Uterus (tissue), 4 donors: ENCODE data around the gene NACA. TPM values are rescaled to one million over a fixed set of nuclear protein-coding genes. Genes with fewer than 3 reads are reported as not detected.

Source experiments
- DNase-seq, 2 donors: peaks; one replicate each; pipeline ENCODE4 v3.0.0-alpha.2; 2019 to 2020
- H3K27ac ChIP-seq, 2 donors: fragments of 200-600 bp; sonication (generic); 1 replicate in 1 of 2; 2 replicates in 1 of 2; pipeline ENCODE4 v1.5.1; 2016 to 2018
- H3K27me3 ChIP-seq, 2 donors: fragments of 200-600 bp; sonication (generic); one replicate each; pipeline ENCODE4 v1.5.1; 2018 to 2019; ENCODE audit warnings: control low read depth in 1 of 2
- H3K36me3 ChIP-seq, 2 donors: fragments of 200-600 bp; sonication (generic); one replicate each; pipeline ENCODE4 v1.5.1; 2019; ENCODE audit warnings: control low read depth in 1 of 2
- H3K4me1 ChIP-seq, 2 donors: fragments of 200-600 bp; sonication (generic); one replicate each; pipeline ENCODE4 v1.5.1; 2018 to 2019; ENCODE audit warnings: control low read depth in 1 of 2
- H3K4me3 ChIP-seq, 2 donors: fragments of 200-600 bp; sonication (generic); 1 replicate in 1 of 2; 2 replicates in 1 of 2; pipeline ENCODE4 v1.5.1; 2018 to 2019; ENCODE audit warnings: mild to moderate bottlenecking in 1 of 2
- H3K9me3 ChIP-seq, 2 donors: fragments of 200-600 bp; sonication (generic); one replicate each; pipeline ENCODE4 v1.5.1; 2019; ENCODE audit warnings: control low read depth in 1 of 2
- POLR2A ChIP-seq, 2 donors: fragments of 450-650 bp; IDR thresholded peaks; one replicate each; pipeline ENCODE4 v1.6.1; 2016; ENCODE audit warnings: antibody characterized with exemption in 2 of 2, mild to moderate bottlenecking in 1 of 2, moderate library complexity in 1 of 2
- intact Hi-C: fragments of 100-400 bp; cut with DNase I; formaldehyde crosslinking; loops from one replicate; pipeline ENCODE4 v1.15.1; 2023; ENCODE audit warnings: low total_unique reads
- total RNA-seq, 4 donors: library from RNA; depleted of rRNA in 3 of 4; stranded (reverse); fragments of >200 nt in 3 of 4; gene quantifications; one replicate each; pipeline versions ENCODE4 v1.1.0 to v1.2.4, GENCODE V29; 2014 to 2023
- TF ChIP-seq, protein P1 (sequence below), 4 experiments: fragments of 200-600 bp in 2 of 4; fragments of 450-650 bp in 2 of 4; sonication (generic) in 2 of 4; IDR thresholded peaks; one replicate each; pipeline ENCODE4 v1.5.1; 2016 to 2019; ENCODE audit warnings: antibody characterized with exemption in 4 of 4, mild to moderate bottlenecking in 2 of 4, moderate library complexity in 1 of 4
- donor health status: DM: yes; HTN: yes; CAD: no.

The NACA gene
- total RNA-seq, 4 donors from 2014 or later: 942 to 2,684 (median 1,304) TPM

DNA sequence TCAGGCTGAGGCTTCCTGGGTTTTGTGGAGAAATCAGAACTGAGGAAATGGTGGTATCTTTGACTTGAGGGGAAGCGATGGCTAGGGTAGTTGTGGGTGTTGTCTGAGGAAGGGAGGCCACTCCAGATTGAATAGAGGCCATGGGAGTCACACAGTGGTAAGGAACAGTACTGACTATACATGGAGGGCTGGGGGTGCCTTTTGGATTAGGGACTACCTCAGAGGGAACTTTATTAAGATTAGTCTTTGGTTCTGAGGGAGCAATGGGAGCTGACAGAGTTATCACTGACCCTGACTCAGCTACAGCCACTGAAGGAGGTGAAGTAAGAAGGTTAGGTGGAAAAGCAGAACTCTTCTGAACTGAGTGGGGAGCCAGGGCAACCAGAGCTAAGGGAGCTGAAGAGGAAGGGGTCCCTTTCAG, 4.4 kb downstream of the NACA start:
- H3K9me3 ChIP-seq: no peaks in the 10 kb centered on the region
- intact Hi-C loops: loop anchor here (10.0 kb wide), 1 partner anchor 86 kb away; the partner anchor contains the start of gene BAZ2A
- no peak for DNase-seq
- TF ChIP-seq POLR2A (IDR thresholded peaks at IDR 0.05): no peak
- TF ChIP-seq, protein P1, sequence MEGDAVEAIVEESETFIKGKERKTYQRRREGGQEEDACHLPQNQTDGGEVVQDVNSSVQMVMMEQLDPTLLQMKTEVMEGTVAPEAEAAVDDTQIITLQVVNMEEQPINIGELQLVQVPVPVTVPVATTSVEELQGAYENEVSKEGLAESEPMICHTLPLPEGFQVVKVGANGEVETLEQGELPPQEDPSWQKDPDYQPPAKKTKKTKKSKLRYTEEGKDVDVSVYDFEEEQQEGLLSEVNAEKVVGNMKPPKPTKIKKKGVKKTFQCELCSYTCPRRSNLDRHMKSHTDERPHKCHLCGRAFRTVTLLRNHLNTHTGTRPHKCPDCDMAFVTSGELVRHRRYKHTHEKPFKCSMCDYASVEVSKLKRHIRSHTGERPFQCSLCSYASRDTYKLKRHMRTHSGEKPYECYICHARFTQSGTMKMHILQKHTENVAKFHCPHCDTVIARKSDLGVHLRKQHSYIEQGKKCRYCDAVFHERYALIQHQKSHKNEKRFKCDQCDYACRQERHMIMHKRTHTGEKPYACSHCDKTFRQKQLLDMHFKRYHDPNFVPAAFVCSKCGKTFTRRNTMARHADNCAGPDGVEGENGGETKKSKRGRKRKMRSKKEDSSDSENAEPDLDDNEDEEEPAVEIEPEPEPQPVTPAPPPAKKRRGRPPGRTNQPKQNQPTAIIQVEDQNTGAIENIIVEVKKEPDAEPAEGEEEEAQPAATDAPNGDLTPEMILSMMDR (IDR thresholded peaks at IDR 0.05): no peak
- peaks cover 14 to 33% of the 10 kb centered on the region in 2 donors for H3K4me1 ChIP-seq
- no peaks in the 10 kb centered on the region for H3K27me3 ChIP-seq
- no peaks in the 10 kb centered on the region for H3K36me3 ChIP-seq
- H3K27ac ChIP-seq: no peak overlapping the region
- H3K4me3 ChIP-seq: no peak overlapping the region

DNA sequence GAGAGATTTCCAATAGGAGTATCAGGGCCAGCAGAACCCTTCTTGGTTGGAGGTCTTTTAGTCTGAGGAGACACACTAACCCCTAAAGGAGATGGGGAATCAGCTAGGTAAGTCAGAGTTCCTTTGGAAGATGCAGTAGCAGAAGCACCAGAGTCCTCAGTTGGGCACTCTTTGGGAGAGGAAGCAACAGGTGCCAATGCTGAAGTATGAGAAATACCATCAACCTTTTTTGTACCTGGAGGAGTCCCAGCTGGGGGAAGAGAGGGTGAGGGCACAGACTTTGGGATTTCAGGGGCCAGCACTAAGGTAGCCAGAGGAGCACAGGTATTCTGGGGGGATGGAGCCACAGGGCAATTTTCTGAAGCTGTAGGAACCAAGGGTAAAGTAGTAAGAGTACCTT, 6.0 kb downstream of the NACA start:
- DNase-seq: no peak
- H3K4me3 ChIP-seq: no peak overlapping the region
- H3K36me3 ChIP-seq: no peaks in the 10 kb centered on the region
- TF ChIP-seq, protein P1 (IDR thresholded peaks at IDR 0.05): no peak
- no peak for TF ChIP-seq POLR2A (IDR thresholded peaks at IDR 0.05)
- H3K4me1 ChIP-seq: peaks cover 14 to 33% of the 10 kb centered on the region in 2 donors
- no peaks in the 10 kb centered on the region for H3K27me3 ChIP-seq
- no peaks in the 10 kb centered on the region for H3K9me3 ChIP-seq
- H3K27ac ChIP-seq: no peak overlapping the region
- intact Hi-C loops: no loop called here

DNA sequence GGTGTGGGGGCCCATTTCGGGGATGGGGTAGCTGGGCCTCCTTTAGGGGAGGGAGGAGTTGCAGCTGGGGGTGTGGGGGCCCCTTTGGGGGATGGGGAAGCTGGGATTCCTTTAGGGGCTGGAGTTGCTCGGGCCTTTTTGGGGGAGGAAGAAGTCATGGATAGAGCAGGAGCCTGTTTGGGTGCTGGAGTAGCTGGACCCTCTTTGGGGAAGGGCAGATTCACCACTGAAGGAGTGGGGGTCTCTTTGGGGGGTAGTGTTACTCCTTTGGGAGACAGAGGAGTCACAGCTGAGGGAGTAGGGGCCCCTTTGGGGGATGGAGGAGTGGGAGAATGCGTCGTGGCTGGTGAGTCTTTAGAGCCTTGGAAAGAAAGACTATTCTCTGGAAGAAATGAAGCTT, 6.5 kb downstream of the NACA start:
- no peak overlapping the region for H3K27ac ChIP-seq

DNA sequence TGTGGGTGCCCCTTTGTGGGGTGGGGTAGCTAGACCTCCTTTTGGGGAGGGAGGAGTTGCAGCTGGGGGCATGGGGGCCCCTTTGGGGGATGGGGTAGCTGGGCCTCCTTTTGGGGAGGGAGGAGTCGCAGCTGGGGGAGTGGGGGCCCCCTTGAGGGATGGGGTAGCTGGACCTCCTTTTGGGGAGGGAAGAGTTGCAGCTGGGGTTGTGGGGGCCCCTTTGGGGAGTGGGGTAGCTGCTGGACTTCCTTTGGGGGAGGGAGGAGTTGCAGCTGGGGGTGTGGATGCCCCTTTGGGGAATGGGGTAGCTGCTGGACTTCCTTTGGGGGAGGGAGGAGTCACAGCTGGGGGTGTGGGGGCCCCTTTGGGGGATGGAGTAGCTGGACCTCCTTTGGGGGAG, 7.0 kb downstream of the NACA start:
- Histone ChIP-seq H3K27me3 (no peaks in the 10 kb centered on the region), H3K4me1 (peaks cover 14 to 33% of the 10 kb centered on the region in 2 donors), H3K27ac (no peak overlapping the region), H3K36me3 (no peaks in the 10 kb centered on the region), H3K9me3 (no peaks in the 10 kb centered on the region), H3K4me3 (no peak overlapping the region)
- no peak for DNase-seq
- TF ChIP-seq, protein P1 (IDR thresholded peaks at IDR 0.05): no peak
- no peak for TF ChIP-seq POLR2A (IDR thresholded peaks at IDR 0.05)
- intact Hi-C loops: no loop called here

More for the DNA sequence above, 6.5 kb downstream of the NACA start:
- H3K4me1 ChIP-seq: peaks cover 14 to 33% of the 10 kb centered on the region in 2 donors
- DNase-seq: no peak
- H3K27me3 ChIP-seq: no peaks in the 10 kb centered on the region
- no peaks in the 10 kb centered on the region for H3K9me3 ChIP-seq
- no peaks in the 10 kb centered on the region for H3K36me3 ChIP-seq
- no peak overlapping the region for H3K4me3 ChIP-seq
- no peak for TF ChIP-seq POLR2A (IDR thresholded peaks at IDR 0.05)
- TF ChIP-seq, protein P1 (IDR thresholded peaks at IDR 0.05): no peak
- intact Hi-C loops: no loop called here

DNA sequence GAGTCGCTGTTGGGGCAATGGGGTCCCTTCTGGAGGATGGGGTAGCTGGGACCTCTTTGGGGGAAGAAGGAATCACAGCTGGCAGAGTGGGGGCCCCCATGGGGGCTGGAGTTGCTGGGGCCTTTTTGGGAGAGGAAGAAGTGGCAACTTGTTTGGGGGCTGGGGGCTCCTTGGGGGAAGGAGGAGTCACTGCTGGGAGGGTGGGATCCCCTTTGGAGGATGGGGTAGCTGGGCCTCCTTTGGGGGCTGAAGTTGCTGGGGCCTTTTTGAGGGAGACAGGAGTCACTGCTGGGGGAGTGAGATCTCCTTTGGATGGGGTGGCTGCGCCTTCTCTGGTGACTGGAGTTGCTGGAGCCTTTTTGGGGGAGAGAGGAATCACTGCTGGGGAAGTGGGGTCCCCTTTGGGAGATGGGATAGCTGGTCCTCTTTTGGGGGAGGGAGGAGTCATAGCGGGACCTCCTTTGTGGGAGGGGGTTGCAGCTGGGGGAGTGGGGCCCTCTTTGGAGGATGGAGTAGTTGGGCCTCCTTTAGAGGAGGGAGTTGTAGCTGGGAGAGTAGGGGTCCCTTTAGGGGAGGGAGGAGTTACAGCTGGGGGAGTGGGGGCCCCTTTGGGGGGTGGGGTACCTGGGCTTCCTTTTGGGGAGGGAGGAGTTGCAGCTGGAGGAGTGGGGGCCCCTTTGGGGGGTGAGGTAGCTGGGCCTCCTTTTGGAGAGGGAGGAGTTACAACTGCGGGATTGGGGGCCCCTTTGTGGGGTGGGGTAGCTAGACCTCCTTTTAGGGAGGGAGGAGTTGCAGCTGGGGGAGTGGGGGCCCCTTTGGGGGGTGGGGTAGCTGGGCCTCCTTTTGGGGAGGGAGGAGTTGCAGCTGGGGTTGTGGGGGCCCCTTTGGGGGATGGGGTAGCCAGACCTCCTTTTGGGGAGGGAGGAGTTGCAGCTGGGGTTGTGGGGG, 7.9 kb downstream of the NACA start:
- peaks cover 11 to 33% of the 10 kb centered on the region in 2 donors for H3K4me1 ChIP-seq
- no peaks in the 10 kb centered on the region for H3K36me3 ChIP-seq
- H3K27me3 ChIP-seq: no peaks in the 10 kb centered on the region
- TF ChIP-seq, protein P1 (IDR thresholded peaks at IDR 0.05): no peak
- TF ChIP-seq POLR2A (IDR thresholded peaks at IDR 0.05): no peak
- H3K27ac ChIP-seq: no peak overlapping the region
- H3K4me3 ChIP-seq: no peak overlapping the region
- no peaks in the 10 kb centered on the region for H3K9me3 ChIP-seq
- intact Hi-C loops: no loop called here
- DNase-seq: no peak
